Measurements from ENCODE around the gene CYP26B1. TPM values are rescaled to one million over a fixed set of nuclear protein-coding genes. Genes with fewer than 3 reads are reported as not detected.

CYP26B1 gene
- total RNA-seq, 1 donor from 2014 or later, result 1,322 TPM

DNA sequence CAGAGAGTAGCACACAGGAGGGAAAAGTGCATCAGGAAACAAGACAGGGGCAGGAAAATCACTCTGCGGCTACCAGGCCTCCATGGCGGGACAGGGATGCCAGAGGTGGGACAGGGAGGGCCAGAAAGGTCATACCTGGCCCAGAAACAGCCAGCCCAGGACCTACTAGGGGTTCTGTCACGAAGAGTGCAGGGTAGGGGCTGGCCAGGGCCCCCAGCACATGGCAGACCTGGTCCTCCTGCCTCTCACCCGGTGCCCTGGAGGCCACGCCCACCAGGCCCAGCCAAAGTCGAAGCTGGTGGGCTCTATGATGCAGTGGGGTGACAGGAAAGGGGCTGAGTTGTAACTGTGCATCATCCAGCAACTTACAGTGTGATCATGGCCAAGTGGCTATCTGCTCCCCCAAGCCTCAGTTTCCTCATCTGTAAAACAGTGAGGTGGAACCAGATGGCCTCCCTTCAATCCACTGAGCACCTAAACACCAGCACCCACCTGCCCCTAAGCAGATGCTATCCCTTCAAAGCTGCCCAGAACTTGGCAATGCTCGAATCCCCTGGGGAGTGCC lies 10.6 kb downstream of the CYP26B1 start:
- Mint-ChIP-seq H3K9me3 (no peaks in the 10 kb centered on the region), H3K27ac (peak overlapping the region; percentile 97), H3K36me3 (peaks cover 23% of the 10 kb centered on the region), H3K4me1 (peaks cover 91% of the 10 kb centered on the region), H3K4me3 (peak overlapping the region; percentile 68), H3K27me3 (ENCODE audit: low read depth) (no peaks in the 10 kb centered on the region)
- peak; percentile 12 to 37 for DNase-seq (ENCODE audit: low spot score in 2 of 2, unreplicated experiment in 2 of 2)
- TF ChIP-seq, protein P1, sequence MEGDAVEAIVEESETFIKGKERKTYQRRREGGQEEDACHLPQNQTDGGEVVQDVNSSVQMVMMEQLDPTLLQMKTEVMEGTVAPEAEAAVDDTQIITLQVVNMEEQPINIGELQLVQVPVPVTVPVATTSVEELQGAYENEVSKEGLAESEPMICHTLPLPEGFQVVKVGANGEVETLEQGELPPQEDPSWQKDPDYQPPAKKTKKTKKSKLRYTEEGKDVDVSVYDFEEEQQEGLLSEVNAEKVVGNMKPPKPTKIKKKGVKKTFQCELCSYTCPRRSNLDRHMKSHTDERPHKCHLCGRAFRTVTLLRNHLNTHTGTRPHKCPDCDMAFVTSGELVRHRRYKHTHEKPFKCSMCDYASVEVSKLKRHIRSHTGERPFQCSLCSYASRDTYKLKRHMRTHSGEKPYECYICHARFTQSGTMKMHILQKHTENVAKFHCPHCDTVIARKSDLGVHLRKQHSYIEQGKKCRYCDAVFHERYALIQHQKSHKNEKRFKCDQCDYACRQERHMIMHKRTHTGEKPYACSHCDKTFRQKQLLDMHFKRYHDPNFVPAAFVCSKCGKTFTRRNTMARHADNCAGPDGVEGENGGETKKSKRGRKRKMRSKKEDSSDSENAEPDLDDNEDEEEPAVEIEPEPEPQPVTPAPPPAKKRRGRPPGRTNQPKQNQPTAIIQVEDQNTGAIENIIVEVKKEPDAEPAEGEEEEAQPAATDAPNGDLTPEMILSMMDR (IDR thresholded peaks at IDR 0.05; ENCODE audit: unreplicated experiment), result no peak

DNA sequence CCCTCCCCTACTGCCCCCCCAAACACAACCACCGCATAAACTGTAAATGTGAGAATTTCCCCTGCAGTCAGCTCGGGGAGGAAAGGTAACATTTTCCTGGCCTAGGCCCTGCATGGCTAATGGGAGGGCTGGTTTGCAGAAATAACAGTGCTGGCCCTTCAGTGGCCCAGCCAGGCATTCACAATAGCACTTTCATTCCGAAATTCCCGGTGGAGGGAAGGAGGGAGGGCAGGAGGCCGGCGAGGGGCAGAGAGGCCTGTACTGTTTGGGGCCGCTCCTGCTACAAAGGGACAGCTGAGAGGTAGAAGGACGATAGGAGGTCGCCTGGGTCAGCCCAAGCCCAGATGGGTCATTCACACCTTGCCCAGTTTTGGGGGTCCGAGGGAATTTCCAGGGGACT lies 11.3 kb downstream of the CYP26B1 start:
- Mint-ChIP-seq H3K27ac (peak overlapping the region; percentile 97), H3K27me3 (ENCODE audit: low read depth) (no peaks in the 10 kb centered on the region), H3K9me3 (no peaks in the 10 kb centered on the region), H3K36me3 (peaks cover 18% of the 10 kb centered on the region), H3K4me3 (peak overlapping the region; percentile 68), H3K4me1 (peaks cover 90% of the 10 kb centered on the region)
- no peak for DNase-seq (ENCODE audit: low spot score in 2 of 2, unreplicated experiment in 2 of 2)
- TF ChIP-seq, protein P1 (IDR thresholded peaks at IDR 0.05; ENCODE audit: unreplicated experiment), result no peak

DNA sequence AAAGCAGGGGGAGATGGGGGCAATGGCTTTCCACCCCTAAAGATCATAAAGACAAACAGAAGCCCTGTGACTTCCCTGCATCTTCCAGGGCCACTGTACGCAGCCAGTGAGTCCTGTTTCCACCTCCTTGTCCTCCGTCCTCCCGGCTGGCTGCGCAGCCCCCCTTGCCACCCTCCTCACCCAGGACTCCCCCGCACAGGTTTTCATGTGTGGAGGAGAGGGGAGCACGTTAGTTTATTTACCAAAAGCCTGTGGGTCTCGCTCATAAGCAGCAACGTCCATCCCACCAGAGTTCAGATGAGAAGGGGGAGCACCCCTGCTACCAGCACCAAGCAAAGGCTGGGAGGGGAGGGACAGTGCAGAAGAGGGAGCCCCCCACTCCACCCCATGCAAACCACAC lies 11.7 kb downstream of the CYP26B1 start:
- H3K4me3 Mint-ChIP-seq, result peak overlapping the region; percentile 68
- peaks cover 90% of the 10 kb centered on the region for H3K4me1 Mint-ChIP-seq
- H3K27ac Mint-ChIP-seq, result peak overlapping the region; percentile 97
- TF ChIP-seq, protein P1 (IDR thresholded peaks at IDR 0.05; ENCODE audit: unreplicated experiment), result no peak
- DNase-seq (ENCODE audit: low spot score in 2 of 2, unreplicated experiment in 2 of 2), result no peak
- no peaks in the 10 kb centered on the region for H3K27me3 Mint-ChIP-seq (ENCODE audit: low read depth)
- H3K9me3 Mint-ChIP-seq, result no peaks in the 10 kb centered on the region
- H3K36me3 Mint-ChIP-seq, result peaks cover 20% of the 10 kb centered on the region

DNA sequence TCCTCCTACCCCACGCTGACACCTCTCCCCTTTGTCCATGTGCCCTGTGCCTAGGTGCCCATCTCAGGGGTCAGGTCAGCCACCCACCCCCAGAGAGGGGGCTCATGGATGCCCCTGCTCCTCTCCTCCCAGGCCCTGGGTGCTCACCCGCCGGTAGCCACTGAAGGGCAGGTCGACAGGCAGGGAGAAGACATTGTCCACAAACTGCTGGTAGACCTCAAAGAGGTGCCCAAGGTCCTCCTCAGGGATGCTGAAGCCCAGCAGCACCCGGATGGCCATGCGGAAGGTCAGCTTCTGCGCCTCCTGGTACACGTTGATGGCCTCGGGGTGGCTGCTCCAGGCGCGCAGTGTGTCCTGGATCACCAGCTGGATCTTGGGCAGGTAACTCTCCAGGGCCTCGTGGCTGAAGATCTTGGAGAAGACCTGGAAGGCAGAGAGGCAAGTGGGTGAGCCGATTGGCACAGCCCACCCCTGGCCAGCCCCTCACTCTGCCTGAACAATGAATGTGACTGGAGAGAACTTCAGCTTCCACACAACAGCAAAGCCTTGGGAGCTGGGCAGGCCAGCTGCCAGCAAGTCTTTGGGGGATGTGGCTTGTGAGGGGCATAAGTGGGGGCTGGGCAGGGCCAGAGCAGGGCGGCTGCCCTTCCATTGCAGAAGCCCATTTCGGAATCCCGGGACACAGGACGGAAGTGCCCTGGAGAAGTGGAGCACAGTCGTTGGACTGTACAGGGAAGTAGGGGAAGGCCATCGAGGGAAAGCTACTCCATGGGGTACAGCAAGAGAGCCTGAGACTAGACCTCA lies 12.5 kb downstream of the CYP26B1 start:
- DNase-seq (ENCODE audit: low spot score in 2 of 2, unreplicated experiment in 2 of 2), result peak in 1 of 2 experiments; percentile 35
- no peaks in the 10 kb centered on the region for H3K9me3 Mint-ChIP-seq
- H3K27ac Mint-ChIP-seq, result peak overlapping the region; percentile 97
- no peaks in the 10 kb centered on the region for H3K27me3 Mint-ChIP-seq (ENCODE audit: low read depth)
- peaks cover 90% of the 10 kb centered on the region for H3K4me1 Mint-ChIP-seq
- peak overlapping the region; percentile 68 for H3K4me3 Mint-ChIP-seq
- TF ChIP-seq, protein P1 (IDR thresholded peaks at IDR 0.05; ENCODE audit: unreplicated experiment), result no peak
- H3K36me3 Mint-ChIP-seq, result peaks cover 27% of the 10 kb centered on the region

DNA sequence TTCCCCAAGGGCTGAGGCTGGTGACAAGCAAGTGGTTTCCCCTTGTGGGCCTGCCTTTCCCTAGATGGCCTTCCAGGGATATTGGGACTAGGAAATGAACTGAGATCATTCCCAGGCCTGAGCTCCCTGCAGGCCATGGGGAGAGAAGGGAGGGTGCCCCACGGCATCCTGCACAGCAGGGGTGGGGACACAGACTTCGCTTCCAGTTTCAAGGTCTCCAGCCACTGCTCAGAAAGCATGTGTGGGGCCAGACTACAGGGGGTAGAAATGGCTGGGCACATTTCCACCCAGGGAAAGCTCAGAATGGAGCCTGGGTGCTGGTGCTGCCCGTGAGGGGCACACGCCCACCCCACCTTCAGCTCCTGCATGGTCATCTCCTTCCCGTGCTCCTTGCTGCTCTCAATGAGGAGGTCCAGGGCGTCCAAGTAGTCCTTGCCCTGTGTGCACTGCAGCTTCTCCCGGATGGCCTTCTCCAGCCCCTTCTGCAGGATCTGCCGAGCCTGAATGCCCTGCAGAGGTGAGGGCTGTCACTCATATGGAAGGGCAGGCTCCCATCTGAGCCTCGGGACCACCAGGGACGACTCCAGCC lies 13.2 kb downstream of the CYP26B1 start:
- H3K36me3 Mint-ChIP-seq, result peaks cover 32% of the 10 kb centered on the region
- H3K27ac Mint-ChIP-seq, result peak overlapping the region; percentile 97
- DNase-seq (ENCODE audit: low spot score in 2 of 2, unreplicated experiment in 2 of 2), result peak in 1 of 2 experiments; percentile 35
- peaks cover 89% of the 10 kb centered on the region for H3K4me1 Mint-ChIP-seq
- H3K27me3 Mint-ChIP-seq (ENCODE audit: low read depth), result no peaks in the 10 kb centered on the region
- H3K9me3 Mint-ChIP-seq, result no peaks in the 10 kb centered on the region
- H3K4me3 Mint-ChIP-seq, result no peak overlapping the region
- TF ChIP-seq, protein P1 (IDR thresholded peaks at IDR 0.05; ENCODE audit: unreplicated experiment), result no peak

Measured in mesothelial cell of epicardium (in vitro differentiated cells).